Fibroblast of gingiva (primary cell): ENCODE measurements around the gene COX14.
"Not testable (repeated sequence)": the region's sequence is repeated elsewhere in the genome, so short reads cannot be mapped to it uniquely, and the experiment has no call there.

Experiments
- DNase-seq: peaks from one replicate; pipeline ENCODE4 v3.0.0-alpha.2; 2011; ENCODE audit warnings: low read depth

COX14 gene

DNA sequence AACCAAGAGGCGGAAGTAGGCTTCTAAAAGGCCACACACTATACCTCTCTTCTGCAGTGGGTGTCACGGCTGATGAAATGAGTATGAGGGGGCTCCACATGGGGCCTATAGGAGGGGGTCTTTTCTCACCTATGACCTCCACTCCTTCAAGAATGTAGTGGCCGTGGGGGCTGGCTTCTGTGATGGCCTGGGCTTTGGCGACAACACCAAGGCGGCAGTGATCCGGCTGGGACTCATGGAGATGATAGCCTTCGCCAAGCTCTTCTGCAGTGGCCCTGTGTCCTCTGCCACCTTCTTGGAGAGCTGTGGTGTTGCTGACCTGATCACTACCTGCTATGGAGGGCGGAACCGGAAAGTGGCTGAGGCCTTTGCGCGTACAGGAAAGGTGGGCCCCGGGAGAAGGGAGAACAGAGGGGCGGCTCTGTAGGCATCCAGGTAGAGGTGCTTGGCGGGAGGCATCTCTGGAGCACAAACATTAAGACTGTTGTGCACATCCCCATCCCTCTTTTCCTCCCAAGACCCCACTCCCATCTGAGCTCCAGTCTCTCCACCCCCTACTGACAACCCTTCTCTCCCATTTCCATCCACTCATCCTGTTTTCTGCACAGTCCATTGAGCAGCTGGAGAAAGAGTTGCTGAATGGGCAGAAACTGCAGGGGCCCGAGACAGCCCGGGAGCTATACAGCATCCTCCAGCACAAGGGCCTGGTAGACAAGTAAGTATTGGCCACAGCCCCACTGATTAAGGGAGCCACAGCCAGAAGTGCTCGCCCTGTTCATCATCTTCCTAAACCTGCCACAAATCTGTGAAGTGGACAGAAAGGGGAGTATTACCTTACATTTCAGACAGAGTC lies 4.4 kb upstream of the COX14 start:
- DNase-seq: no peak

GRCh38 chr12:50109319-50109718 lies 2.7 kb upstream of the COX14 start:
- no peak for DNase-seq

- DNase-seq: peak; percentile 43
These were observed 1.8 kb upstream of the COX14 start for GRCh38 chr12:50110127-50110761.

- DNase-seq: peak; percentile 78
These were observed 1.2 kb upstream of the COX14 start for GRCh38 chr12:50110762-50111351.

DNA sequence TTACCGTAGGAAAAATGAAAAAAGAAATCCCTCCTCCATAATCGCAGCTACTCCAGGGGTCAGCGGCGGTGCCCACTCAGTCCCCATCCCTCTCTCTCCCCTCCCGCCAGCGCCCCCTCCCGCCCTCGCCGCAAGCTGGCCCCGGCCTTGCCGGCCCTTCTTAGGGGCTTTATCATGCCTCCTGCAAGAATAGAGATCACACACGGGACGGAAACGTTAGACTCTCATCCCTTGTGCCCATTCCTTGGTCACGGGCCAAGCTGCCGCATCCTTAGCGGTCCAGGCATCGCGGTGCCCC lies 692 bp upstream of the COX14 start:
- no peak for DNase-seq

GRCh38 chr12:50112456-50113218 lies 601 bp downstream of the COX14 start:
- DNase-seq: peak; percentile 34

GRCh38 chr12:50117057-50117622 lies 5.1 kb downstream of the COX14 start:
- DNase-seq: no peak

DNA sequence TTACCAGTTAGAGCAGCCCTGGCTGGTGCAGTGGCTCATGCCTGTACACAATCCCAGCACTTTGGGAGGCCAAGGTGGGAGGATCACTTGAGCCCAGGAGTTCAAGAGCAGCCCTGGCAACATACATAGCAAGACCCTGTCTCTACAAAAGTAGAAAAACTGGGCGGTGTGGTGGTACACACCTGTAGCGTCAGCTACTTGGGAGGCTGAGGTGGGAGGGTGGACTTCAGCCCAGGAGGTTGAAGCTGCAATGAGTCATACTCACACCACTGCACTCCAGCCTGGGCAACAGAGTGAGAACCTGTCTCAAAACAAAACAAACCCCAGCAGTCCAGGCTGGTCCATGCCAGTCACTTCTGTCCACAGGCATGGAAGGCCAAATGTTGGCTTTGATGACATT lies 7.4 kb downstream of the COX14 start:
- DNase-seq: no peak

GRCh38 chr12:50120521-50120920 lies 8.5 kb downstream of the COX14 start:
- no peak for DNase-seq

DNA sequence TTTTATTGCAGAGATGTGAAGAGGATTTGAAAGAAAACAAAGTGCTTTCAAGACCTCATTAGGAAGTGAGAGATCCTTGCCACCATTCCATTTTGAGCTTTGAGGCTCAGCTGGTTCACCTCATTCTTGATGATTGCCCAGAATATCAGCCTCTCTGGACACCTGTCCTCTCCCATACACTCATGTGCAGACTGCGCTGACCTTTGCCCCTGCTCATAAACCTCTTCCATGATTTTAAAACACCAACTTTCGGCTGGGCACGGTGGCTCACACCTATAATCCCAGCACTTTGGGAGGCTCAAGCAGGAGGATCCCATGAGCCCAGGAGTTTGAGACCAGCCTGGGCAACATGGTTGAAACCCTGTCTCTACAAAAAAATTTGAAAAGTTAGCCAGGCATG lies 8.9 kb downstream of the COX14 start:
- no peak for DNase-seq

GRCh38 chr12:50121641-50122040 lies 9.6 kb downstream of the COX14 start:
- no peak for DNase-seq

GRCh38 chr12:50123203-50123602 lies 11.2 kb downstream of the COX14 start:
- DNase-seq: no peak

DNA sequence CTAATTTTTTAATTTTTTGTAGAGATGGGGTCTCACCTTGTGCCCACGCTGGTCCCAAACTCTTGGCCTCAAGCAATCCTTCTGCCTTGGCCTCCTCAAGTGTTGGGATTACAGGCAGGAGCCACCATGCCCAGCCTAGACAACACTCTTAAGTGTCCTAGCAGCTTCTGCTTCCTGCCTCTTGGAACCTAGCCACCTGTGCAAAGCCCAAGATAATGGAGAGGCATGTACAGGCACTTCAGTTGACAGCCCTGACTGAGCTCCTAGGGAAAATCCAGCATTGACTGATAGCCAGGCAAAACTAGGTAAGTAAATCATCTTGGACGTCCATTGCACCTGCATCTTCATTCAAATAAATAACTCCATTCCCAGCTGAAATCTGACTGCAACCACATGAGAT lies 15.5 kb downstream of the COX14 start:
- DNase-seq: no peak

GRCh38 chr12:50129290-50129689 lies 17.3 kb downstream of the COX14 start:
- DNase-seq: no peak

GRCh38 chr12:50132505-50133135 lies 20.6 kb downstream of the COX14 start:
- DNase-seq: peak; percentile 34

GRCh38 chr12:50142993-50143392 lies 31.0 kb downstream of the COX14 start:
- DNase-seq: no peak

- no peak for DNase-seq
These were observed 33.4 kb downstream of the COX14 start for GRCh38 chr12:50145439-50145838.

- DNase-seq: no peak
These were observed 35.2 kb downstream of the COX14 start for GRCh38 chr12:50147281-50147680.

- DNase-seq: not testable (repeated sequence)
These were observed 36.0 kb downstream of the COX14 start for GRCh38 chr12:50148011-50148410.

DNA sequence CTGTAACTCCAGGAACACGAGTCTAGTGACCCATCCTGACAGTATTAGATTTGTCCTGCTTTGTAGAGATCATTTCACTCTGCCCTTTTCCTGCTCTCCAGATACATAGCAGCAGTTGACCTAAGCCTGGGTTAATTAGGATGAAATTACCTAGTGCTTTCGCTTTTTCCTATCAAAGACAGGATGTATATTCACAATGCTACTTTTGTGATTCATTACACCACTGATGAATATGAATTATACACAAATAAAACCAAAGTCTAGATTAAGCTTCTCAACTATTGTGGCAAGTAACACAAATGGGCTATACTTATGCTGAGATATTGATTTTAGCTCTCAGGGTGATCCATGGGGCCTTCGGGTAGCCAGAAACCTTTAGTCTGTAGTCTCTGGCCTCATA lies 37.3 kb downstream of the COX14 start:
- no peak for DNase-seq

- DNase-seq: no peak
These were observed 39.1 kb downstream of the COX14 start for GRCh38 chr12:50151047-50151687.
